SK-N-SH treated with all-trans-retinoic acid at 6 μM for 48 hours (cell line): Measurements from ENCODE around the gene S100A11.

Experiments
- ATAC-seq: fragments of 200-7000 bp; cut with Tn5 transposase; 3 replicates; pipeline ENCODE4 v1.9.1; 2020; ENCODE audit warnings: mild to moderate bottlenecking, moderate library complexity
- ARNTL ChIP-seq: fragments of 450-650 bp; formaldehyde crosslinking; IDR thresholded peaks from 2 replicates; pipeline ENCODE4 v1.5.0; 2020; ENCODE audit warnings: low read depth, mild to moderate bottlenecking, moderate library complexity, borderline replicate concordance
- BACH2 ChIP-seq: fragments of 250-450 bp; sonication (Bioruptor Pico); IDR thresholded peaks from 2 replicates; pipeline ENCODE4 v1.9.0; 2021; ENCODE audit warnings: mild to moderate bottlenecking, borderline replicate concordance
- CSDC2 ChIP-seq: fragments of 250-450 bp; sonication (Bioruptor Pico); IDR thresholded peaks from 2 replicates; pipeline ENCODE4 v1.5.0; 2020; ENCODE audit warnings: mild to moderate bottlenecking, moderate library complexity
- GLIS3 ChIP-seq: fragments of 250-450 bp; sonication (Bioruptor Pico); IDR thresholded peaks from 2 replicates; pipeline ENCODE4 v1.5.0; 2020; ENCODE audit warnings: mild to moderate bottlenecking, moderate library complexity
- ISL1 ChIP-seq: fragments of 250-450 bp; sonication (Bioruptor Pico); IDR thresholded peaks from 2 replicates; pipeline ENCODE4 v2.1.2; 2022; ENCODE audit warnings: mild to moderate bottlenecking, moderate library complexity
- OSR1 ChIP-seq: fragments of 250-450 bp; sonication (Bioruptor Pico); IDR thresholded peaks from 2 replicates; pipeline ENCODE4 v1.8.0; 2022; ENCODE audit warnings: moderate library complexity, mild to moderate bottlenecking, inconsistent platforms
- PPARA ChIP-seq: fragments of 250-450 bp; sonication (Bioruptor Pico); IDR thresholded peaks from 2 replicates; pipeline ENCODE4 v1.5.0; 2020; ENCODE audit warnings: mild to moderate bottlenecking, borderline replicate concordance
- RARB ChIP-seq: fragments of 250-450 bp; sonication (Bioruptor Pico); IDR thresholded peaks from 2 replicates; pipeline ENCODE4 v1.8.0; 2021; ENCODE audit warnings: mild to moderate bottlenecking, moderate library complexity
- SNAI2 ChIP-seq: fragments of 250-450 bp; sonication (Bioruptor Pico); IDR thresholded peaks from 2 replicates; pipeline ENCODE4 v1.5.0; 2020; ENCODE audit warnings: mild to moderate bottlenecking, moderate library complexity
- TCF4 ChIP-seq: fragments of 250-450 bp; sonication (Bioruptor Pico); IDR thresholded peaks from 2 replicates; pipeline ENCODE4 v1.8.0; 2021; ENCODE audit warnings: mild to moderate bottlenecking, moderate library complexity, borderline replicate concordance
- TOX ChIP-seq: fragments of 250-450 bp; sonication (Bioruptor Pico); IDR thresholded peaks from 2 replicates; pipeline ENCODE4 v1.8.0; 2021; ENCODE audit warnings: mild to moderate bottlenecking, moderate library complexity, borderline replicate concordance
- ZFP3 ChIP-seq: fragments of 250-450 bp; sonication (Bioruptor Pico); IDR thresholded peaks from 2 replicates; pipeline ENCODE4 v1.5.0; 2020; ENCODE audit warnings: mild to moderate bottlenecking, moderate library complexity
- ZFP30 ChIP-seq: fragments of 450-650 bp; formaldehyde crosslinking; IDR thresholded peaks from 2 replicates; pipeline ENCODE4 v1.5.0; 2022; ENCODE audit warnings: mild to moderate bottlenecking, moderate library complexity
- ZNF565 ChIP-seq: fragments of 450-650 bp; formaldehyde crosslinking; conservative IDR thresholded peaks from 2 replicates; pipeline ENCODE4 v1.5.0; 2020; ENCODE audit warnings: low read depth, mild to moderate bottlenecking, moderate library complexity
- ZNF70 ChIP-seq: fragments of 450-650 bp; formaldehyde crosslinking; IDR thresholded peaks from 2 replicates; pipeline ENCODE4 v1.5.0; 2020; ENCODE audit warnings: mild to moderate bottlenecking, moderate library complexity
- ZNF8 ChIP-seq: fragments of 450-650 bp; formaldehyde crosslinking; IDR thresholded peaks from 2 replicates; pipeline ENCODE4 v1.5.0; 2020; ENCODE audit warnings: mild to moderate bottlenecking, moderate library complexity
- TF ChIP-seq, protein P1 (sequence below): fragments of 250-450 bp; sonication (Bioruptor Pico); IDR thresholded peaks from 2 replicates; pipeline ENCODE4 v1.8.0; 2021; ENCODE audit warnings: low read depth, mild to moderate bottlenecking, moderate library complexity, borderline replicate concordance
- TF ChIP-seq, protein P2 (sequence below): fragments of 250-450 bp; sonication (Bioruptor Pico); IDR thresholded peaks from 2 replicates; pipeline ENCODE4 v1.5.1; 2021; ENCODE audit warnings: mild to moderate bottlenecking, moderate library complexity
- TF ChIP-seq, protein P3 (sequence below): fragments of 250-450 bp; sonication (Bioruptor Pico); IDR thresholded peaks from 2 replicates; pipeline ENCODE4 v1.8.0; 2020; ENCODE audit warnings: mild to moderate bottlenecking, moderate library complexity, borderline replicate concordance
- TF ChIP-seq, protein P4 (sequence below): fragments of 250-450 bp; sonication (Bioruptor Pico); IDR thresholded peaks from 2 replicates; pipeline ENCODE4 v1.5.1; 2020; ENCODE audit warnings: low read depth, mild to moderate bottlenecking, moderate library complexity
- TF ChIP-seq, protein P5 (sequence below): fragments of 250-450 bp; sonication (Bioruptor Pico); IDR thresholded peaks from 2 replicates; pipeline ENCODE4 v1.5.0; 2020; ENCODE audit warnings: mild to moderate bottlenecking, moderate library complexity

The S100A11 gene

DNA sequence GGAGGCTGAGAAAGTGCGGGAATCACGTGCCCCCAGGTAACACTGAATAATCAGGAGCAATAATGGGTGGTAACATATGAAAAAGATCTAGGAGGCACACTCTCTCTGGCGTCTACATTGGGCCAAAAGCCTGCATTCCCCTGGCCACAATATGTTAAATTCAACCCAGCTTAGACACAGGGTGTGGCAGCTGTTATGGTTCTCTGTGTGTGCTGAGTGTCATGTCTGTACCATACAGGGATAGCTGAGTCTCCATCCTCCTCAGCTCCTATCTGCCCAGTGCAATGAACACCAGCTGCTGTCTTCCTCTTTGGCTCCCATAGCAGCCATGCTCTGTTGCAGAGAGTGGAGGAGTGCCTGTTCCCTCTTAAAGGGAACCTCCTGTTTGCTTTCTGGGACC is 14.3 kb downstream of the S100A11 start (continued):
- TF ChIP-seq OSR1 (no peak), ZNF8 (CRISPR knock-in tag) (no peak), GLIS3 (no peak), ZFP3 (CRISPR knock-in tag) (no peak)
- TF ChIP-seq, protein P1, sequence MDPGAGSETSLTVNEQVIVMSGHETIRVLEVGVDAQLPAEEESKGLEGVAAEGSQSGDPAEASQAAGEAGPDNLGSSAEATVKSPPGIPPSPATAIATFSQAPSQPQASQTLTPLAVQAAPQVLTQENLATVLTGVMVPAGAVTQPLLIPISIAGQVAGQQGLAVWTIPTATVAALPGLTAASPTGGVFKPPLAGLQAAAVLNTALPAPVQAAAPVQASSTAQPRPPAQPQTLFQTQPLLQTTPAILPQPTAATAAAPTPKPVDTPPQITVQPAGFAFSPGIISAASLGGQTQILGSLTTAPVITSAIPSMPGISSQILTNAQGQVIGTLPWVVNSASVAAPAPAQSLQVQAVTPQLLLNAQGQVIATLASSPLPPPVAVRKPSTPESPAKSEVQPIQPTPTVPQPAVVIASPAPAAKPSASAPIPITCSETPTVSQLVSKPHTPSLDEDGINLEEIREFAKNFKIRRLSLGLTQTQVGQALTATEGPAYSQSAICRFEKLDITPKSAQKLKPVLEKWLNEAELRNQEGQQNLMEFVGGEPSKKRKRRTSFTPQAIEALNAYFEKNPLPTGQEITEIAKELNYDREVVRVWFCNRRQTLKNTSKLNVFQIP (CRISPR knock-in tag), result no peak

DNA sequence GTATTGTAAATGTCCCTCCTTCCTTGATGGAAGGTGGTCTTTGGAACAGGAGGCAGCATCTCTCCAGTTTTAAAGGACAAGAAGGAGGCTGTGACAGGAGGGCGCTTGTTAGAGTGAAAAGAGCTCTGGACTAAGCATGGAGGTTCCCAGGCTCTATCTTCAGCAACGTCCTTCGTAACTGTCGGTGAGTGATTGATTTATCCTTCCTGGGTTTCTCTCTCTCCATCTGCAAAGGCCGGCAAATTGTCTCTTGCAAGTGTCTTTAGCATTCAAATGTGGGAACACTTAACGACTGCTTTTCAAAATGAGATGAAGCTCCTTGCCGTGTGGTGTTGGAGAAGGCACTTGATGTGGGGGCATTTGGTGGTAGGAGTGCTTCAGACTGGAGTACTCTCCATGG is 15.2 kb downstream of the S100A11 start:
- TF ChIP-seq CSDC2 (CRISPR knock-in tag), result no peak
- ATAC-seq, result no peak

DNA sequence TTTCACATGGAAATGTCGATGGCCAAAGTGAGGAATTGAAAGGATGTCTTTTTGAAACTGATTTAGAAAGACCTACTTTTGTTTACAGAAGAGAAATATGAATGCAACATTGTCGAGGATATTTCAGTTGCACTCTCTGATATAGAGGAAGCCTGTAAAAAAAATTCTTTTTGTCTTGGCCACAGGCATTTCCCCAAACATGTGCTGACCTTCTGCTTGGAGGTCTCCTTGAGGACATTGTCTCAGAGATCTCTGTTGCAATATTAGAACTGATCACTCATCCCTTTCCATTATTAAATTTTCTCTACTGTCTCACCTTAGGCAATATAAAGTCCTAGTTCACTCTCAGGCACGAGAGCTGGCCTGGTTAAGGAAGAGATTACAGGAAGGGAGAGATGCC is 16.0 kb downstream of the S100A11 start:
- TF ChIP-seq PPARA (no peak), GLIS3 (no peak), ISL1 (CRISPR knock-in tag) (no peak), OSR1 (no peak), ZFP3 (CRISPR knock-in tag) (no peak), SNAI2 (CRISPR knock-in tag) (no peak), TCF4 (CRISPR knock-in tag) (no peak), TOX (CRISPR knock-in tag) (no peak), CSDC2 (CRISPR knock-in tag) (no peak), BACH2 (no peak)
- TF ChIP-seq, protein P2, sequence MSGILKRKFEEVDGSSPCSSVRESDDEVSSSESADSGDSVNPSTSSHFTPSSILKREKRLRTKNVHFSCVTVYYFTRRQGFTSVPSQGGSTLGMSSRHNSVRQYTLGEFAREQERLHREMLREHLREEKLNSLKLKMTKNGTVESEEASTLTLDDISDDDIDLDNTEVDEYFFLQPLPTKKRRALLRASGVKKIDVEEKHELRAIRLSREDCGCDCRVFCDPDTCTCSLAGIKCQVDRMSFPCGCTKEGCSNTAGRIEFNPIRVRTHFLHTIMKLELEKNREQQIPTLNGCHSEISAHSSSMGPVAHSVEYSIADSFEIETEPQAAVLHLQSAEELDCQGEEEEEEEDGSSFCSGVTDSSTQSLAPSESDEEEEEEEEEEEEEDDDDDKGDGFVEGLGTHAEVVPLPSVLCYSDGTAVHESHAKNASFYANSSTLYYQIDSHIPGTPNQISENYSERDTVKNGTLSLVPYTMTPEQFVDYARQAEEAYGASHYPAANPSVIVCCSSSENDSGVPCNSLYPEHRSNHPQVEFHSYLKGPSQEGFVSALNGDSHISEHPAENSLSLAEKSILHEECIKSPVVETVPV, result no peak
- TF ChIP-seq, protein P3, sequence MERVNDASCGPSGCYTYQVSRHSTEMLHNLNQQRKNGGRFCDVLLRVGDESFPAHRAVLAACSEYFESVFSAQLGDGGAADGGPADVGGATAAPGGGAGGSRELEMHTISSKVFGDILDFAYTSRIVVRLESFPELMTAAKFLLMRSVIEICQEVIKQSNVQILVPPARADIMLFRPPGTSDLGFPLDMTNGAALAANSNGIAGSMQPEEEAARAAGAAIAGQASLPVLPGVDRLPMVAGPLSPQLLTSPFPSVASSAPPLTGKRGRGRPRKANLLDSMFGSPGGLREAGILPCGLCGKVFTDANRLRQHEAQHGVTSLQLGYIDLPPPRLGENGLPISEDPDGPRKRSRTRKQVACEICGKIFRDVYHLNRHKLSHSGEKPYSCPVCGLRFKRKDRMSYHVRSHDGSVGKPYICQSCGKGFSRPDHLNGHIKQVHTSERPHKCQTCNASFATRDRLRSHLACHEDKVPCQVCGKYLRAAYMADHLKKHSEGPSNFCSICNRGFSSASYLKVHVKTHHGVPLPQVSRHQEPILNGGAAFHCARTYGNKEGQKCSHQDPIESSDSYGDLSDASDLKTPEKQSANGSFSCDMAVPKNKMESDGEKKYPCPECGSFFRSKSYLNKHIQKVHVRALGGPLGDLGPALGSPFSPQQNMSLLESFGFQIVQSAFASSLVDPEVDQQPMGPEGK, result no peak
- TF ChIP-seq, protein P1 (CRISPR knock-in tag), result no peak
- ATAC-seq, result no peak

DNA sequence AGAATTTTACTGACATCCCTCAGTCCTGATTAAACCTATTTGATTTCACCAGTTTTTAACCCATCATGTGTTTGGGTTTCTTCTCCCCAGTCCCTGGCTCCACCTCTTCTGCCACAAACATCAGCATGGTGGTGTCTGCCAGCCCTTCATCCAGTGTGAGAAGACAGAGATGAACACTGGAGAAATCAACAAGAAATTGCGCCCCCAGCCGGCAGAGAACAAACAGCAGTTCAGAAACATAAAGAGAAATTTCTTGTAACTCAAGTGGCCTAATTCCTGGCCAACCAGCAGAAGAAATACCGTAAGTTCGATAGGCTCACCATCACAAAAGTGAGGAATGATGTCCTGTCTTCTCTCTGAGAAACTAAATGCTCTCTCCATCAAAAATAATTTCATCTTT is 18.3 kb downstream of the S100A11 start:
- TF ChIP-seq SNAI2 (CRISPR knock-in tag) (no peak), ISL1 (CRISPR knock-in tag) (no peak), BACH2 (no peak), RARB (no peak), ZNF70 (CRISPR knock-in tag) (no peak), ARNTL (CRISPR knock-in tag) (no peak), ZNF565 (CRISPR knock-in tag) (no peak), TCF4 (CRISPR knock-in tag) (no peak), GLIS3 (no peak), ZFP30 (CRISPR knock-in tag) (no peak), PPARA (no peak), TOX (CRISPR knock-in tag) (no peak), OSR1 (no peak)
- TF ChIP-seq, protein P1 (CRISPR knock-in tag), result no peak
- TF ChIP-seq, protein P4, sequence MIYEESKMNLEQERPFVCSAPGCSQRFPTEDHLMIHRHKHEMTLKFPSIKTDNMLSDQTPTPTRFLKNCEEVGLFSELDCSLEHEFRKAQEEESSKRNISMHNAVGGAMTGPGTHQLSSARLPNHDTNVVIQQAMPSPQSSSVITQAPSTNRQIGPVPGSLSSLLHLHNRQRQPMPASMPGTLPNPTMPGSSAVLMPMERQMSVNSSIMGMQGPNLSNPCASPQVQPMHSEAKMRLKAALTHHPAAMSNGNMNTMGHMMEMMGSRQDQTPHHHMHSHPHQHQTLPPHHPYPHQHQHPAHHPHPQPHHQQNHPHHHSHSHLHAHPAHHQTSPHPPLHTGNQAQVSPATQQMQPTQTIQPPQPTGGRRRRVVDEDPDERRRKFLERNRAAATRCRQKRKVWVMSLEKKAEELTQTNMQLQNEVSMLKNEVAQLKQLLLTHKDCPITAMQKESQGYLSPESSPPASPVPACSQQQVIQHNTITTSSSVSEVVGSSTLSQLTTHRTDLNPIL (CRISPR knock-in tag), result no peak
- TF ChIP-seq, protein P2, result no peak
- TF ChIP-seq, protein P5, sequence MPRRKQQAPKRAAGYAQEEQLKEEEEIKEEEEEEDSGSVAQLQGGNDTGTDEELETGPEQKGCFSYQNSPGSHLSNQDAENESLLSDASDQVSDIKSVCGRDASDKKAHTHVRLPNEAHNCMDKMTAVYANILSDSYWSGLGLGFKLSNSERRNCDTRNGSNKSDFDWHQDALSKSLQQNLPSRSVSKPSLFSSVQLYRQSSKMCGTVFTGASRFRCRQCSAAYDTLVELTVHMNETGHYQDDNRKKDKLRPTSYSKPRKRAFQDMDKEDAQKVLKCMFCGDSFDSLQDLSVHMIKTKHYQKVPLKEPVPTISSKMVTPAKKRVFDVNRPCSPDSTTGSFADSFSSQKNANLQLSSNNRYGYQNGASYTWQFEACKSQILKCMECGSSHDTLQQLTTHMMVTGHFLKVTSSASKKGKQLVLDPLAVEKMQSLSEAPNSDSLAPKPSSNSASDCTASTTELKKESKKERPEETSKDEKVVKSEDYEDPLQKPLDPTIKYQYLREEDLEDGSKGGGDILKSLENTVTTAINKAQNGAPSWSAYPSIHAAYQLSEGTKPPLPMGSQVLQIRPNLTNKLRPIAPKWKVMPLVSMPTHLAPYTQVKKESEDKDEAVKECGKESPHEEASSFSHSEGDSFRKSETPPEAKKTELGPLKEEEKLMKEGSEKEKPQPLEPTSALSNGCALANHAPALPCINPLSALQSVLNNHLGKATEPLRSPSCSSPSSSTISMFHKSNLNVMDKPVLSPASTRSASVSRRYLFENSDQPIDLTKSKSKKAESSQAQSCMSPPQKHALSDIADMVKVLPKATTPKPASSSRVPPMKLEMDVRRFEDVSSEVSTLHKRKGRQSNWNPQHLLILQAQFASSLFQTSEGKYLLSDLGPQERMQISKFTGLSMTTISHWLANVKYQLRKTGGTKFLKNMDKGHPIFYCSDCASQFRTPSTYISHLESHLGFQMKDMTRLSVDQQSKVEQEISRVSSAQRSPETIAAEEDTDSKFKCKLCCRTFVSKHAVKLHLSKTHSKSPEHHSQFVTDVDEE (CRISPR knock-in tag), result no peak

More for the DNA sequence above, 18.3 kb downstream of the S100A11 start:
- ATAC-seq, result peak; percentile 20; the same call in 1 of the 3 replicates
